Effector CD8-positive, alpha-beta T cell (primary cell): ENCODE measurements around the gene FRY.
A peak's percentile ranks its signal among the peaks of the same experiment; 100 is the strongest.

Experiments used
- DNase-seq: peaks from one replicate; lab custom pipeline; 2025; lab: John Stamatoyannopoulos, UW

FRY gene

DNA sequence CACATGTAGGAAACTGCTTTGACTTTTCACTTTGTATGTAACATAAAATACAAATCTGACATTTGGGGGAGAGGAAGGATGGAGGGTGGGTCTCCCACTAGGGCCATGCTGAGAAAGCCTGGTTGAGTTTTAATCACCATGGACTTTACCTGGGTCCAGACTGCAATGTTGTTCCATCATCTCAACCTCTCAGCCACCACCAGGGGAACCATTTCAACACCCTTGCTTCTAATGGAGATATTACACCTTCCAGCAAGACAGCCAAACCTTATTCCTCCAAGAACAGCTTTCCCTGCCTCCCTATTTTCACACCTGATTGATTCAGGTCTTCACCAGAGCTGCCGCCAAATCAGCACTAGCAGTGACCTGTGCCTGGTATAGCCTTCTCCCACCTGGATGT is 227.5 kb downstream of the FRY start:
- DNase-seq: no peak

DNA sequence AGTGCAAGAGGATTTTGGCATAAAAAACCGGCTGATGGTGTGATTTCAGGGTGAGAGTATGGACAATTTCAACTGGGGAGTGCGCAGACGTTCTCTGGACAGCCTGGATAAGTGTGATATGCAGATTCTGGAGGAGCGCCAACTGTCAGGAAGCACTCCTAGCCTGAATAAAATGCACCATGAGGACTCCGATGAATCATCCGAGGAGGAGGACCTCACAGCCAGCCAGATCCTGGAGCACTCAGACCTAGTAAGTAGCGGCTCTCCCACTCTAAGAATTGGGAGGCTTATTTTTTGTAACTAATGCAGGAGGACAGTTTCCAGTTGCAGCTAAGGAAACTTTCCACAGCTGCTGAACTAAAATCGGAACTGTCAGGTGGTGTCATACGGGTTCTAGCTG is 230.0 kb downstream of the FRY start:
- DNase-seq: no peak

DNA sequence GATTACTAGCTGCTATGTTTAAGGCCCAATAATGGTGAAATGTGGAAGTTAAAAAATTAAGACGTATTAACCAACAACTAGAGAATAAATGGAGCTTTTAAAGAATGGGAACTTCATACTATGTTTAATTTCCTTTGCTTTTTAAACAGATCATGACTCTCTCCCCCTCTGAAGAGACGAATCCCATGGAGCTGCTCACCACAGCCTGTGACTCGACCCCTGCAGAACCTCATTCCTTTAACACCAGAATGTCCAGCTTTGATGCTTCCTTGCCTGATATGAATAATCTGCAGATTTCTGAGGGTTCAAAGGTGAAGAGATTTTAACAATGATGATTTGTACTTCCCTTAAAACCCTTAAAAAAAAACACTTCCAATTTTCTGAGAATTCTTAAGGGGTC is 230.6 kb downstream of the FRY start:
- DNase-seq: no peak

DNA sequence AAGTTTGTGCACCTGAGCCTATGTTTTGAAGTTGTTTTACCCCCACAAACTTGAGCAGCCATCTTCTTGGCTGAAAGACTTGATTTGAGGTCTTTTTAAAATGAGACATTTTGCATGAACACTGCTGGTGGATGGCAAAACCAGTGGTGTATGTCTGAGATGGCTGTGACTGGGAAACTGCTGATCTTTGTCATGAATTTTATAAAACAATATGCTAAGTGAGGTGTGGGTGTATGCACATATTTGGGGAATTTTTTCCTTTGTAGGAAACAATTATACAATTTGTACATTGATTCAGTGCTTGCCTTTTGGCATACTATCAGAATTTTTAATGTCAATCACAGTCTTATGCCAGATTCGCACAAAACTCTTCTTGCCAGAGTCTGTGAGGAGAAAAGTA is 231.0 kb downstream of the FRY start:
- no peak for DNase-seq

DNA sequence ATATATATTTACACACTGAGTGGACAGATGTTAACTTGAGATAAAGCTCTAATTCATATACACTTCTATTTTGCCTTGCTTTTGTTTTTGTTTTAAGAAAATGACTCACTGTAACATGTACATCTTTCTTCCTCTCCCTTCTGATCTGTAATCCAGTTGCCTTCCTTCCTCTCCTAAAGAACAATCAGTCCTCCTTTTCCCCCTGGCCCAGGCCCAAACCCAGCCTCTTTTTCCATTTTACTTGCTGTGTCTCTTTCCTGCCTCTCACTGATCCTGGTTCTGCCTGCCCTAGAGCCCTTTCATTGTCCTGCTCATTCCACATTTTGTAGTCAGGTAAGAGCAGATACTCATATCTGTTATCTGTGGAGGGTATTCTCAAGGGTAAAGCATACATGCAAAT is 232.8 kb downstream of the FRY start:
- DNase-seq: no peak

DNA sequence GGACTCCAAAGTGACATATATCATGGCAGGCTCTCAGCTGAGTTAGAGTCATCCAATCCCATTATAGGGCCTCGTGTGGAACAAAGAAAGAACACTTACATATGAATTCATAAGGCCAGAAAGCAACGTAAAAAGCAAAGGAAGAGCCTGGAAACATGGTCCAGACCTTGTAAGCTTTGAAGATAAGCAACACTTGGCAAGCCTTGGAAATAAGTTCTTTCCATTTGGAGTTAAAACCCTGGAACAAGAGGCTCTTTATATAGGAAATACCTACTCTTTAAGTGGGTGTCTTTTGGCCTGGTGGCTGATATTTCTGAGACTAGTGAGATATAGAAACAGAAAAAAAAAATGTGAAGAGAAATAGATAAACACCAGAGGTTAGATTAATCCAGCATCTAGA is 234.2 kb downstream of the FRY start:
- DNase-seq: no peak

DNA sequence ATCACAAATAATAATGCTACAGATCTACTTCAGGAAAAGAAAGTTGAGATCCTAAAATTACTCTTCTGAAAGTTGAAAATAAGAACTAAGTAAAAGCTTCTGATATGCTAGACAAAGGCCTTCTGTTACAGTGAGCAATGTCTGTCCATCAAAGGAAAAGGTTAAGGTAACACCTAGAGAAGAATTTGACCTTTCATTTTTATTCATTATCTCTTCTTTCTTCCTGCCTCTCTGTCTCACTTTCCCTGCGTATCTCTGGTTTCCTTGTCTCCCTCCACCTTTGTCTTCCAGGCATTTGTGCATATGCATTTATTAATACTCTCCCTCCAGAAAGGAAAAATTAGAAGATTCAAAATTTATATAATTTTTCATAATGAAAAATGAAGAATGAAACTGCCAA is 234.6 kb downstream of the FRY start:
- DNase-seq: no peak

DNA sequence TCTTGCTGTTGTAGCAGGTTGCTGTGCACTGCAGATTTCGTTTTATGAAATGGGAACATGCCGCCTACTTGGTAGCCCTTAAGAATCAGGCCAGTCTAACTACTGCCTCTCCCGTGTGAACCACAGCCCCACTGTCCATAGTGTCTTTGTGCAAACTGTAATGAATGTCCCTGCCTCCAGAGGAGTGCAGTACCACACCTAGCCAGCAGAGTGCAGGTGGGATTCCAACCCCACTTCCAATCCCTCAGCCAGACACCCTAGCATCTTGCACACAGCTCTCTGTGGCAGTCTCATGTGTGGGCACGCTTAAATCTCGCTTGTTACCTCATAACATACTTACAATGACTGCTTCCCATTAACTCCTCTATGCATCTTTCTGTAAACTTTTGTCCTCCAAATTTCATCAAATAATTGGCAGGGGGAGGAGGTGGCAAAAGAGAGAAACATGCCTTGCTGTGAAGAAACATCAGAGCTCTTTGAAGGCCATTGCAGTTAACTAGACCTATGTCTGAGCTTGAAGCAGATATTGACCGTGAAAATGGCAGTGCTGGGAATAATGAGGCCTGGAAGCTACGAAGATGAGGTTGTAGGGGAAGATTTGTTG is 236.4 kb downstream of the FRY start:
- peak; percentile 8 for DNase-seq

DNA sequence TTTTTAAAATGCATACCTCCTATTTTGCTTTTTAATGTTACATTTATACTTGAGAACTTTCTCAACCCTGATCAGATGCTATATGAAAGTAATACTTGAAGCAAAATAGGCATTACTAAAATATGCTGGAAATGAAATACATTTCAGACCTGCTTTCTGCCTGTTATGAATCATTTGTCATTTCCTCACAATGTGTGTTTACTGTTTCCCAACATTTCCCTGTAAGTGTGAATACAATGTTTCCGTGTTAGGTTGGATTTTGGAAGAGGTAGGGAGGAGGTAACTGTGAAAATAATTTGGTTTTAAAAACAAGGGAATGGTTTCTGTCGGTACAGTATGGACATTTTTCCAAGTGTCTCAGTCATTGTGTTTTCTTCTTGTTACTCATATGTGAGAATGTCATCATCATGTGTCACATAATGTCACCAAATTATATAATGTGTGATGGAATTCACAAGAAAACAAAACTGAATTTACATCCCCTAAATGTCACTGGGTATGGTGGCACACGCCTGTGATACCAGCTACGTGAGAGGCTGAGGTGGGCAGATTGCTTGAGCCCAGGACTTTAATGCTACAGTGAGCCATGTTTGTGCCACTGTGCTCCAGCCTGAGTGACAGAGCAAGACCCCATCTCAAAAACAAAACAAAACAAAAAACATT is 240.6 kb downstream of the FRY start:
- DNase-seq: no peak

DNA sequence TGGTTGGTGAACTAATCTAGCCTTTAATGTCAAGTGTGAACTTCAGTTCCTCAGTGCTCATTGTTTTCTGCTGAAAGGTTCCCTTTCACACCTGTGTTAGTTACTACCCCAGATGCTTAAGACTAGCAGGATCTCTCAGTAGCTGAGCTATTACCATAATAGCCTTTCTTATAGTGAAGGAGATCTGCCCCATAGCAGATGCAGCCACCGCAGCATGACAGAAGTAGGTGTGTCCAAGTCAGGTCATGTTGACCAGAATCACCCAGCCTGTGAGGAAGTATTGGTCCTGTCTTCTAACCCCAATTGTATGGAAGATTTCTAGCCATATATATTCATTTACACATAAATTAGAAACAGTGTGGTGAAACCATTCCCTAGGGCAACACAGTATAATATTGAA is 246.3 kb downstream of the FRY start:
- no peak for DNase-seq

DNA sequence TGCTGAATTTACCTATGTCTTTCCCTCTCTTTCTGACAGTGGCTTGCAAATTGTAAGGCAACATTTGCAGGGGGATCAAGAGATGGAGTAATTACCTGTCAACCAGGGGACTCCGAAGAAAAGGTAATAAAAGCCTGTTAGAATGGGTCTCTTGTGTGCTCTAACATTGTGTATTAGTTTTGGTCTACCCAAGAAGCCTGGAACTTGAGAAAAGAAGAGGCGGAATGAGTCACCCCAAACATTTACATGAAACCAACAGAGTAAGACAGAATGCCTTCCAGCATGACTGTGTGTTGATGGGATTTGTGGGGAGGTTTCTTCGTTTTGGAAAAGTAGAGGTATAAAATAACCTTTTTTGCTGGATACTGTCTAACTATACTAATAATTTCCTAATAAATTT is 246.9 kb downstream of the FRY start:
- no peak for DNase-seq

DNA sequence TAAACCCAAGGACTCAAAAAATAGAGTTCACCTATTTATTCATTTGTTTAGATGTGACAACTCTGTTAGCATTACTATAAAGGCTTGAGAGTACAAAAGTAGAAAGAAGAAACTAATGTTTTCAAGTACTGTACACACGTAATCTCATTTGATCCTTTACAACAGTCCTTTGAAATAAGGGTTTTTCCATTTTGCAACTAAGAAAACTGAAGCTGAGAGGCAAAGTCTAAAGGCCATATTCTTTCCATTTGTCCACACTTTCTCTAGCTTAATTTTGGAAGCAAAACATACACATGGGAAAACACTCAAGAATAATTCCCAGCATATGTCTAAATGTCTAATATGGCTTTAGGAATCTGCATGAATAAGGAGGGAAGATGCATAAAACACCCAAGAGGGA is 249.5 kb downstream of the FRY start:
- DNase-seq: no peak

DNA sequence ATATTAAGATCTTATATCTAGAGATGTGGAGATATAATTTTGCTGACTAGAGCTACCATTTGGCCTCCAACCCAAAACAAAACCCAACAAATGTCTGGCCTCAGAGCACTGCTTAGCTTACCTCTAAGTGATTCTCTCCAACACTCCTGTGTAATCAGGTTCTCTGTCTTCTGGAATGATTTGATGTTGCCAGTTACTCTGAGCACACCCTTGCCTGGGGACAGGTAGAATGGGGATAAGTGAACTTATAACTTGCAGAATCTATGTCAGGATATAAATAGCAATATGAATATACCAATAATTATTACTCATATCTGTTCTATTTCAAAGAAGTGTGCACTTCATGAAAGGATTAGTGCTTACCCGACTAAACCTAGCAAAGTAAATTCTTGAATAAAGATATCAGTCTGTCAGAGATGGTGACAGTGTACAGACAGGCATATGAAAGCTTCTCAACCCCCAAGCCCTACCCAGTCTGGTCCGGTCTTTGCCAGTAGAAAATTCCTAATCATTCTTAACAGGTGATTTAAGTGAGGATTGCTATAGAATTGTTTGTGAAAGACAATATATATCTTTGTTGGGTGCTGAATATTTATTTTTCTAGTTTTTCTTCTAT is 250.6 kb downstream of the FRY start:
- DNase-seq: no peak

DNA sequence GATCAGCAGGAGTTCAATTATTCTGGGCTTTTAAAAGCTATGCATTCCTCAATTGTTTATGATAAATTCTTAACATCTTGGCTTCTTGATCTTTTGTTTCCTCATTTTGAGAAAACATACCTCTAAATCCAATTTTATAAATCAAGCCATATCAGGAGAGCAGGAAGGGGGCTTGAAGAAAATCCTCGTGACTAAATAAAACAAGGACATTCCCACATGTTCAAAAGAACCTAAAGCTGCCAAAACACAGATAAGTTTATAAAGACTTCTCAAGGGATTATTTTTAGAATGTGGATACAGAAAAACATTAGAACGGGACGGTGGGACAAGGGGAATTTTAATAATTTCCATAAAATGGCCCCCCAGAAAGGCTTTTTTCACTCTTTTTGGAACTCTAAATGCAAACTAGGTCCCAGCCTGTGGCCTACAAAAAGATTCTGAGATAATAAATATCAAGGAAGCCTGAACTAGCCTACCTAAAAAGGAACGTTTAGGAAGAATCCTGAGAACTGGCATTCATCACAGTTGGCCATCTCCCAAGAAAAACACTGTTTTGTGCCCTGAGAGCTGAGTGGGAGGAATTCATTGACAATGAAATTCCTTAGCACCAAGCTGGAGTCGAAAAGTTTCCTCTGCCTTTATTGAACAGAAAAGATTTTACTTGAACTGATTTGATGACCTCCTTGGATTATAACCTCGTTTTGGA is 253.5 kb downstream of the FRY start:
- DNase-seq: no peak

DNA sequence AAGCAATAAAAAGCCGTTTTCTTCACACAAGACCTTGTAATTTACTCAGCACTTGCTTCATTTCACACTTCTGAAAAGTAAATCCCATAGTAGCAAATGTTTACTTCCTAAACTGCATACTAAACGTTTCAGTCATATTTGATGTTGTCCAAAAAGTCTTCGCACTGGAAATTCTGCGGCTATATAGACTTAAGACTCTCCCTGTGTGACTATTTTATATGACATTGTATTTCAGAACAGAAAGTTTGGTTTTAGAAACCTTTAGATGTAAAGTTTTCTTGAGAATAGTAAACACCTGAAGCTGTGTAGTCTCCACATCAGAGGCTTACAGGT is 254.0 kb downstream of the FRY start:
- no peak for DNase-seq

DNA sequence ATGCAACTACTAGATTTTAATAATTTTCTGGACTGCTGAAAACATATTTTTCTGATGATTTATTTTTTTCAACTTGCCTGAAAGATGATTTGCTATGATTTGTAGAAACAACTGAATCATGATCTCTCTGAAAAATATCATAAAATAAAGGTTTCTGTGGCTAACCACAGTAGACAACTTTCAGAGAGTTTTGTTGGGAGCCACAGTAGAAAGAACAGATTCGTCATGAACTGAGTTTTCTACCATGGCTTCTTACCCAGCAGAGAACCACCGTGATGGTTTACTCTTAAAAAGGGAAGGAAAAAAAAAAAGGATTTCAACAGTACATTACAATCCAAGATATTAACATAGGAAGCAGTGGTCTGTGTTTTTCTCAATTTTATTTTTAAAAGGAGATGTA is 265.6 kb downstream of the FRY start:
- DNase-seq: no peak

DNA sequence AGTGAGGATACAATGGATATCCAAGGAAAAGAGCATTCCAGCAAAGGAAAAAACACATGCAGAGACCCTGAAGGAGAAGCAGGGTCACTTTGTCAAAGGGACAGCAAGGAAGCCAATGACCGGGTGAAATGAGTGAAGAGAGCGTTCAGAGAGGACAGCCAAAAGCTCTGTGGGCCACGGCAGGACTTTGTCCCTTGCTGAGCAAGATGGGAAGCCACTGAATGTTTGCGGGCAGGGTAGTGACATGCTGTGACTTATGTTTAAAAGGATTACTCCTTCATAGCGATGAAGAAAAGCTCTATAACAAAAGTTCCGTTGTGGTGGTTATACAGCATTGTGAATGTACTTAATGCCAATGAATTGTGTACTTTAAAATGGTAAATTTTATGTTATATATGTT is 267.1 kb downstream of the FRY start:
- no peak for DNase-seq

DNA sequence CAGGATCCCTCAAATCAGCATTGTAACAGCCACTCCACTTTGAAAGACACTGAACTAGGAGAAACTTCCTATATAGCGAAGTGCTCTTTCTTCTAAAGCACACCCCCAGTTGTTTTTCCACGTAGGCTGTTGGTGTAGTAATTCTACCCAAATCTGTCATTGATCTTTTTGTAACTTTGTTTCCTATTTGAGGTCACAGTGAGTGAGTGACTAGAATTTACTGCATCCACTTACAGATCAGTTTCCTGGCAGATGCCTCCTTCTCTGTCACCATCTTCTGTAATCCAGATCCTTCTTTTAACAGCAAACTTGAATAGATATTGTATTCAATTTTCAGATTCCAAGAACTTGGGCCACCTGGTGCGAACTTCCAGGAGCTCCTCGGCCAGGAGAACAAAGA is 268.3 kb downstream of the FRY start:
- DNase-seq: no peak

DNA sequence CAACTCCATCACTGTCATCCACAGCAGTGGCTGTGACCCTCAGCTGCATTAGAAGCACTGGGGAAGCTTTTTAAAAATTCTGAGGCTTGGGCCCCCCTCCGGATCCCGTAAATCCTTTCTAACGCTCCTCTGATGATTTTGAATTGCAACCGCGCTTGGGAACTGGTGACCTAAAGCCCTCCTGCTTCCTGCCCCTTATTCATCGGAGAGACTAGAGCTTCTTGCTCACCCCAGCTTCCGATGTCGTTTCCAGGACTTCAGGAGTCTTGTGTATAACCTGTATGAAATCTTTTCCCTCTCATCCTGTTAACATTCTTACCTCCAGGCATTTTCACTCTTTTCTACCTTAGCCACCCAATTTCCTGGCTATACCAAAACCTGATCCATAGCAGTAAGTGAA is 268.8 kb downstream of the FRY start:
- no peak for DNase-seq

DNA sequence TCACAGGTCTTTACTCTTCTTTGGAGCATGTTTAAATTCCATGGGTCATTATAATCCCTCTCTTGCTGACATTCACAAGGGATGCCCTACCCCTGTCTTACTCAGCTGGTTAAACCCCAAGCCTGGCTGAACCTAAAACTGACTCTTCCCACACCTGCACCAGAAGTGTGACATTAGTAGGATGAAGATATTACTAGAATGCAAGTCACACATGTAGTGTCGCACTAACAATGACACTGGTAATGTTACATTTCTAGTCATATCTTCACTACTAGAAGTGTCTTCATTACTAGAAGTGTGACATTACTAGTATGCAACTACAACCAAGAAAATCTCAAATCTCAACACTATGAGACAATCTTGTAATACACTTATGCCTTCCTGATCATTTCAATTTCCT is 269.3 kb downstream of the FRY start:
- no peak for DNase-seq

DNA sequence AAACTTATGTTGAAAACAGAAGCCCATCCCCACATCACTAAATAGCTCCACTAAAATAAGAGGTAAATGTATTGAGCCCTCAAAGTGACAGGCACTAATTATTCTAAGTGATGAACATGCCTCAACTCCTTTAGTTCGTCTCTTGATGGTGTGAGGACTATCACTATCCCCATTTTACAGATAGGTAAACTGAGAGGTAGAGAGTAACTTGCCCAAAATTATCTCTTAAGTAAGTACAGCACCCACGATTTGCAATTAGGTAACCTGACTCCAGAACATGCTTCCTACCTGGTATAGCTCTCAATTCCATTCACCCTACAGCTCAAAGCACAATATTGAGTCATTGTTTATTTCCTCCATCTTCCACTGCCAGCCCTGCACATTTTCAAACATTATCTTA is 270.9 kb downstream of the FRY start:
- DNase-seq: no peak

DNA sequence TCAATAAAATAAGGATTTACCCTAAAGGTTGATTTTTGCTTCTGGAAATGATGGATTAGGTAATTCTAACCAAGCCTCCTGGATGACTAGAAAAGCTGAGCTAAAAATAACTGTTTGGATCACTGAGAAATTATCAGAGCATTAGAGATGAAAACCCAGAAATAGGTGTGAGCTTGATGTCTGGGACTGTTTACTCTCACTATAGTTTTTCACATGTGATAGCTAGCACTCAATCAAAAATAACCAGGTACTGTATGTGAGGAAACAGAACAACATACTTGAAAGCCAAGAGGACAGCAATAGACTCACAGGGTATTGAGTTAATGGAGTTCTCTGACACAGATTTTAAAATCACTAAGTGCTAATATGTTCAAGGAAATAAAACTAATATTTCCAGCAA is 274.1 kb downstream of the FRY start:
- no peak for DNase-seq
